Muscle layer of duodenum (tissue), 2 donors: ENCODE results near the gene BAMBI.
"Not testable (repeated sequence)": the region's sequence is repeated elsewhere in the genome, so short reads cannot be mapped to it uniquely, and the experiment has no call there.

Experiments used
- H3K27ac ChIP-seq: one replicate; pipeline ENCODE4 v1.7.0; 2013; ENCODE audit warnings: mild to moderate bottlenecking, low read length
- H3K27me3 ChIP-seq: one replicate; pipeline ENCODE4 v1.7.0; 2013; ENCODE audit warnings: low read depth, mild to moderate bottlenecking, control low read depth, low read length
- H3K36me3 ChIP-seq, 2 donors: one replicate each; pipeline ENCODE4 v1.7.0; 2013; ENCODE audit warnings: low read length in 2 of 2, control low read depth in 1 of 2, mild to moderate bottlenecking in 1 of 2; ENCODE audit not compliant: insufficient read depth in 2 of 2, control insufficient read depth in 1 of 2
- H3K4me1 ChIP-seq, 2 donors: one replicate each; pipeline ENCODE4 v1.7.0; 2013; ENCODE audit warnings: low read length in 2 of 2, mild to moderate bottlenecking in 2 of 2, control low read depth in 1 of 2, moderate library complexity in 1 of 2; ENCODE audit not compliant: insufficient read depth in 2 of 2, control insufficient read depth in 1 of 2
- H3K4me3 ChIP-seq, 2 donors: one replicate each; pipeline ENCODE4 v1.7.0; 2013; ENCODE audit warnings: low read length in 2 of 2, low read depth in 1 of 2, mild to moderate bottlenecking in 1 of 2
- H3K9me3 ChIP-seq, 2 donors: one replicate each; pipeline ENCODE4 v1.7.0; 2013; ENCODE audit warnings: low read length in 2 of 2, control low read depth in 1 of 2, mild to moderate bottlenecking in 1 of 2; ENCODE audit not compliant: control insufficient read depth in 1 of 2
- donor health status: healthy.

Gene BAMBI

DNA sequence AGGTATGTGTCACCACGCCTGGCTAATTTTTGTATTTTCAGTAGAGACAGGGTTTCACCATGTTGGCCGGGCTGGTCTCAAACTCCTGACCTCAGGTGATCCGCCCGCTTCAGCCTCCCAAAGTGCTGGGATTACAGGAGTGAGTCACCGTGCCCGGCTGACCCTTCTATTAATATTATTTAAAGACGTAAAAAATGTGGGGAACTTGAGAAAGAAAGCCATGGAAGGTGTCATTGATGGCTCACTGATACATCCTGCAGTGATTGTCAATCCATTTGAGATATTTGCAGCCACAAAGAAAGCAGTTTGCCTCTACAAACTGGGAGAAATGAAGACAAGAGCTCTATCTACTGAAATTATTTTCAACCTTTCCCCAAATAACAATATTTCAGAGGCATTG lies 18.5 kb upstream of the BAMBI start:
- not testable (repeated sequence) for H3K36me3 ChIP-seq, H3K4me3 ChIP-seq, H3K9me3 ChIP-seq, H3K27me3 ChIP-seq, H3K27ac ChIP-seq, H3K4me1 ChIP-seq

- Histone ChIP-seq H3K36me3 (no peaks in the 10 kb centered on the region), H3K27ac (no peak overlapping the region), H3K27me3 (no peaks in the 10 kb centered on the region), H3K9me3 (no peaks in the 10 kb centered on the region), H3K4me1 (no peaks in the 10 kb centered on the region), H3K4me3 (no peak overlapping the region)
Observed at GRCh38 chr10:28661035-28661434, 16.3 kb upstream of the BAMBI start.

DNA sequence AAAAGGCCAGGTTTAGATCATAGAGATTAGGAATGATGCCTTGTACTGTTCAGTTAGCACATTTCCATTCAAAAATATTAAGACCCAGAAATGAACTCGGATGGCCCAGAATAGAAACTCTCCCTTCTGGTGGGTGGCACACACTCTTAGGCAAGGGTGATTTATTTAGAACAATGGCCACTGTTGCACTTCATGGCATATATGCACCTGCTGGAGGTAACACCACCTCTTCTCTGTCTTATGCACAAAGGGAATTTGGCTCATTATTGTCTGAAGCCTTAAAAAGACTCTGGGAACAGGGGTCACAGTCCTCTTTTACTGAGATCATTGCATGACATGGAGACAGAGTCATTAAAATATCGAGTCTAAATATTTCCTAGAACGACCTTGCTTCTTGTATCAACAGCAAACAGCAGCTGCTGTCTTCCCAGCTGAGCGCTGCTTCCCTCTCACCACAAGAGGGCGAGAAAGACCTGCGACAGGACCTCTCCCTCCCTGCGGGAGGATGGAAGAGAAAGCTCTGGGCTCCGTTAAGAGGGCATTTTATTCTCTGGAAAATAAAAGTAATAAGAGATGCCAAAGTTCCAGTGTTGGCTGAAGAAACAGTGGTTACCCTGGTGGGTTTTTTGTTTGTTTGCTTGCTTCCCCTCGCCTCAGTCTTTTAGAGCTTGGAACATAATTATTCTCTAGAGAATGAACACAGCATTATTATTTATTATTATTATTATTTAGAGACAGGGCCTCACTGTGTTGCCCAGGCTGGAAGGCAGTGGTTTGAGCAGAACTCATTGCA lies 13.5 kb upstream of the BAMBI start:
- Histone ChIP-seq H3K9me3 (no peaks in the 10 kb centered on the region), H3K4me3 (no peak overlapping the region), H3K4me1 (peaks cover 0 to 8% of the 10 kb centered on the region in 2 donors), H3K27me3 (peaks cover 4% of the 10 kb centered on the region), H3K36me3 (no peaks in the 10 kb centered on the region), H3K27ac (no peak overlapping the region)

DNA sequence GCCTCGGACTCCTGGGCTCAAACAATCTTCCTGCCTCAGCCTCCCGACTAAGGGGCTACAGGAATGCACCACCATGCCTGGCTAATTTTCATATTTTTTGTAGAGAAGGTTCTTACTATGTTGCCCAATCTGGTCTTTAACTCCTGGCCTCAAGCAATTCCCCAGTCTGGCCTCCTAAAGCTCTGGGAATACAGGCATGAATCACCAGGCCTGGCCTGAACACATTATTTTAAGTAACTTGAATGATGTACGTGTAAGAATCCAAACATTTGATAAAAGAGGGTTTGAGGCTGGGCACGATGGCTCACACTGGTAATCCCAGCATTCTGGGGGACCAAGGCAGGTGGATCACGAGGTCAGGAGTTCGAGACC lies 13.0 kb upstream of the BAMBI start:
- no peak overlapping the region for H3K27ac ChIP-seq
- no peak overlapping the region for H3K4me3 ChIP-seq
- H3K36me3 ChIP-seq = no peaks in the 10 kb centered on the region
- H3K27me3 ChIP-seq = peaks cover 10% of the 10 kb centered on the region
- no peaks in the 10 kb centered on the region for H3K9me3 ChIP-seq
- peaks cover 0 to 13% of the 10 kb centered on the region in 2 donors for H3K4me1 ChIP-seq

- Histone ChIP-seq H3K4me3 (no peak overlapping the region), H3K4me1 (peaks cover 0 to 13% of the 10 kb centered on the region in 2 donors), H3K9me3 (no peaks in the 10 kb centered on the region), H3K36me3 (no peaks in the 10 kb centered on the region), H3K27ac (no peak overlapping the region), H3K27me3 (peaks cover 16% of the 10 kb centered on the region)
Observed at GRCh38 chr10:28666751-28667467, 10.4 kb upstream of the BAMBI start.

DNA sequence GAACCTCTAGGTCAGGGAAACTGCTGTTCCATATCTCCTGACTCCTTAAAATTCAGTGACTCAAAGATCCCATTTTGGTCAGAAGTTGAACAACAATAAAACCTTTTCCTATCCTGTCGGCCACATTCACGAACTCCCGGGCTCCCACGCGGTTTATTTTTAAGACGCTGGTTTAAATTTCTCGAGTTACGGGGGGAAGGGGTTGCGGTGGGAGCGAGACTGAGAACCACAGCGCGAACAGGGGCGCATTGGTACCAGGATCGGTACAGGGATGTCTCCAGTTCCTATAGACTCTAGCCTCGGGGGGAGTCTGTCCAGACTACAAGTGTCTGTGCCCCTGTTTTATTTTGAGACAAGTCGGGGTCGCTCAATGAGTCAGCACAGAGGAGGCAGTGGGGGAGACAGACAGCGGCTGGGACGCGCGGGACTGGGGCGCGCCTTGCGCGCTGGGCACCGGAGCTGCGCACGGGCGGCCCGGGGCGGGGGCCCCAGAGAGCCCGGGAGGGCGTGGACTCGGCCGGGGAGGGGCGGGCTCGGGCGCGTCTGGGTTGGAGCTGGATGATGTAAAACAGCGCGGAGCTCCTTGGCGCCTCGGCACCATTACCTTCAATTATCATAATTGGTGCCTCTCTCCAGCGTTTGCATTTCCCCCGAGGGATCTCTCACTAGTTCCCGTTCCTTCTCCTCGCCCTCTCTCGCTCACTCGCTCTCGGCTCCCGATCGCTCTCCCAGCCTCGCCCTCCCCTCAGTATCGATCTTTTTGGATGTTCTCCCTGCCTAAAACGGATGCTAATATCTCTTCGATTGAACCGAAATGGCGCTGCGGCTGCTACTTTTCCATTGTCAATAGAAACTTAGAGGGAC lies 8.7 kb upstream of the BAMBI start:
- H3K4me3 ChIP-seq = peak overlapping the region; percentile 34 to 57
- no peaks in the 10 kb centered on the region for H3K36me3 ChIP-seq
- H3K27me3 ChIP-seq = peaks cover 21% of the 10 kb centered on the region
- H3K27ac ChIP-seq = no peak overlapping the region
- no peaks in the 10 kb centered on the region for H3K9me3 ChIP-seq
- H3K4me1 ChIP-seq = peaks cover 0 to 13% of the 10 kb centered on the region in 2 donors

GRCh38 chr10:28669227-28670173 lies 7.8 kb upstream of the BAMBI start:
- Histone ChIP-seq H3K36me3 (no peaks in the 10 kb centered on the region), H3K4me3 (peak overlapping the region; percentile 34 to 57), H3K27ac (no peak overlapping the region), H3K27me3 (peaks cover 21% of the 10 kb centered on the region), H3K9me3 (no peaks in the 10 kb centered on the region), H3K4me1 (peaks cover 0 to 13% of the 10 kb centered on the region in 2 donors)

DNA sequence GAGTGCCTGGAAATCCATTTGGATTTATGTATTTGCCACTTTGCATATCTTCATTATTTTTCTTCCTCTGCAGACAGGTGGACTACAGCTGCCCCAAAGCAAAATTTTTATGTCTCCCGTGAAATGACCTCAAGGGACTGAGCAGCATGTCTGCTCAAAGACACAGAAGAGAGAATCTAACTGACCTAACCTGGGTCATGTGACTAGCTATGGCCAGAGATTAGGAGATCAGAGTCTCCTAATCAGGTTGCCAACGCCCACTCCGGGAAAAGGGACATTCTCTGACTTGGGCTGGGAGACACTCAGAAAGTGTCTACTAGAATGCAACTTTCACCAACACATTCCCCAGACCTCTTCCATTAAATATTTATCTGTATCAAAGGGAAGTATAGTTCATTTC lies 2.5 kb upstream of the BAMBI start:
- Histone ChIP-seq H3K4me1 (peaks cover 0 to 28% of the 10 kb centered on the region in 2 donors), H3K27ac (no peak overlapping the region), H3K9me3 (no peaks in the 10 kb centered on the region), H3K27me3 (peaks cover 23% of the 10 kb centered on the region), H3K4me3 (no peak overlapping the region), H3K36me3 (no peaks in the 10 kb centered on the region)

- peaks cover 21% of the 10 kb centered on the region for H3K27me3 ChIP-seq
- peak overlapping the region in 1 of 2 donors; percentile 65 for H3K4me3 ChIP-seq
- no peak overlapping the region for H3K27ac ChIP-seq
- H3K9me3 ChIP-seq = no peaks in the 10 kb centered on the region
- H3K36me3 ChIP-seq = no peaks in the 10 kb centered on the region
- H3K4me1 ChIP-seq = peaks cover 0 to 29% of the 10 kb centered on the region in 2 donors
Observed at GRCh38 chr10:28676326-28676967, 874 bp upstream of the BAMBI start.
